Measurements from ENCODE around the gene NLRC5.

The NLRC5 gene

DNA sequence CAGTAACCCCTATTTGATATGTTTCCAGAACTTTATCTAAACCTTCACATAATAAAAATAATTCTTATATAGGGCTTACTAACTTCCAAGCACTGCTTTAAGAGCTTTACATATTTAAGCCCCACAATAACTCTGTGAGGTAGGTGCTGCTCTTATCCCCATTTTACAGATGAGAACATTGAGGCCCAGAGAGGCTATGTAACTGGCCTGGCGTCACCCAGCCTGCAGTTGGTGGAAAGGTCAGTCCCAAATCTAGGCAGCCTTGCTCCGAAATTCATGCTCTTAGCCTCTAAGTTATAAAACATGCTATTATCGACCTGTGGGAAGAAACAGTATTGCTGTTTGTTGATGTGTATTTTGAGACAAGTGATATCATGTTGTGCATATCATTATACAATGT is 9.0 kb downstream of the NLRC5 start:
- Histone ChIP-seq H2AFZ (ENCODE audit: low read depth, low read length, severe bottlenecking) (no peak overlapping the region), H3K79me2 (ENCODE audit: insufficient read depth, low read length) (no peaks in the 10 kb centered on the region), H3K27me3 (ENCODE audit: low read length) (no peaks in the 10 kb centered on the region), H3K4me3 (ENCODE audit: insufficient read depth, low read length, poor library complexity, severe bottlenecking) (no peak overlapping the region), H3F3A (ENCODE audit: insufficient read depth) (no peaks in the 10 kb centered on the region), H3K9me3 (ENCODE audit: insufficient read depth, low read length) (no peaks in the 10 kb centered on the region), H4K20me1 (ENCODE audit: low read depth, low read length) (no peaks in the 10 kb centered on the region), H3K9ac (ENCODE audit: low read length) (no peak overlapping the region), H3K4me2 (ENCODE audit: low read depth, low read length, poor library complexity, severe bottlenecking) (no peak overlapping the region), H3K9me2 (replicated peaks; ENCODE audit: insufficient read depth, low read length) (no peaks in the 10 kb centered on the region), H3K36me3 (ENCODE audit: low read length) (no peaks in the 10 kb centered on the region), H3K27ac (ENCODE audit: low read depth, low read length) (no peak overlapping the region)
- TF ChIP-seq, protein P1, sequence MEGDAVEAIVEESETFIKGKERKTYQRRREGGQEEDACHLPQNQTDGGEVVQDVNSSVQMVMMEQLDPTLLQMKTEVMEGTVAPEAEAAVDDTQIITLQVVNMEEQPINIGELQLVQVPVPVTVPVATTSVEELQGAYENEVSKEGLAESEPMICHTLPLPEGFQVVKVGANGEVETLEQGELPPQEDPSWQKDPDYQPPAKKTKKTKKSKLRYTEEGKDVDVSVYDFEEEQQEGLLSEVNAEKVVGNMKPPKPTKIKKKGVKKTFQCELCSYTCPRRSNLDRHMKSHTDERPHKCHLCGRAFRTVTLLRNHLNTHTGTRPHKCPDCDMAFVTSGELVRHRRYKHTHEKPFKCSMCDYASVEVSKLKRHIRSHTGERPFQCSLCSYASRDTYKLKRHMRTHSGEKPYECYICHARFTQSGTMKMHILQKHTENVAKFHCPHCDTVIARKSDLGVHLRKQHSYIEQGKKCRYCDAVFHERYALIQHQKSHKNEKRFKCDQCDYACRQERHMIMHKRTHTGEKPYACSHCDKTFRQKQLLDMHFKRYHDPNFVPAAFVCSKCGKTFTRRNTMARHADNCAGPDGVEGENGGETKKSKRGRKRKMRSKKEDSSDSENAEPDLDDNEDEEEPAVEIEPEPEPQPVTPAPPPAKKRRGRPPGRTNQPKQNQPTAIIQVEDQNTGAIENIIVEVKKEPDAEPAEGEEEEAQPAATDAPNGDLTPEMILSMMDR (IDR thresholded peaks at IDR 0.05; ENCODE audit: insufficient read depth, low read length, poor library complexity, severe bottlenecking): no peak
- TF ChIP-seq EZH2phosphoT487 (conservative IDR thresholded peaks at IDR 0.05; ENCODE audit: low read length): no peak

GRCh38 chr16:56998861-56999260 is 9.5 kb downstream of the NLRC5 start:
- no peaks in the 10 kb centered on the region for H3F3A ChIP-seq (ENCODE audit: insufficient read depth)
- H3K79me2 ChIP-seq (ENCODE audit: insufficient read depth, low read length): no peaks in the 10 kb centered on the region
- no peak overlapping the region for H3K9ac ChIP-seq (ENCODE audit: low read length)
- TF ChIP-seq, protein P1 (IDR thresholded peaks at IDR 0.05; ENCODE audit: insufficient read depth, low read length, poor library complexity, severe bottlenecking): no peak
- TF ChIP-seq EZH2phosphoT487 (conservative IDR thresholded peaks at IDR 0.05; ENCODE audit: low read length): no peak
- H3K27me3 ChIP-seq (ENCODE audit: low read length): no peaks in the 10 kb centered on the region
- H3K27ac ChIP-seq (ENCODE audit: low read depth, low read length): no peak overlapping the region
- H2AFZ ChIP-seq (ENCODE audit: low read depth, low read length, severe bottlenecking): no peak overlapping the region
- no peak overlapping the region for H3K4me3 ChIP-seq (ENCODE audit: insufficient read depth, low read length, poor library complexity, severe bottlenecking)
- no peaks in the 10 kb centered on the region for H3K9me2 ChIP-seq (replicated peaks; ENCODE audit: insufficient read depth, low read length)
- H3K4me2 ChIP-seq (ENCODE audit: low read depth, low read length, poor library complexity, severe bottlenecking): no peak overlapping the region
- H4K20me1 ChIP-seq (ENCODE audit: low read depth, low read length): no peaks in the 10 kb centered on the region
- H3K9me3 ChIP-seq (ENCODE audit: insufficient read depth, low read length): no peaks in the 10 kb centered on the region
- no peaks in the 10 kb centered on the region for H3K36me3 ChIP-seq (ENCODE audit: low read length)

- H3F3A ChIP-seq (ENCODE audit: insufficient read depth): no peaks in the 10 kb centered on the region
- H3K79me2 ChIP-seq (ENCODE audit: insufficient read depth, low read length): no peaks in the 10 kb centered on the region
- H3K9me2 ChIP-seq (replicated peaks; ENCODE audit: insufficient read depth, low read length): no peaks in the 10 kb centered on the region
- H3K9me3 ChIP-seq (ENCODE audit: insufficient read depth, low read length): no peaks in the 10 kb centered on the region
- no peak overlapping the region for H3K4me3 ChIP-seq (ENCODE audit: insufficient read depth, low read length, poor library complexity, severe bottlenecking)
- H3K27ac ChIP-seq (ENCODE audit: low read depth, low read length): no peak overlapping the region
- H2AFZ ChIP-seq (ENCODE audit: low read depth, low read length, severe bottlenecking): no peak overlapping the region
- H4K20me1 ChIP-seq (ENCODE audit: low read depth, low read length): no peaks in the 10 kb centered on the region
- H3K4me2 ChIP-seq (ENCODE audit: low read depth, low read length, poor library complexity, severe bottlenecking): no peak overlapping the region
- no peaks in the 10 kb centered on the region for H3K27me3 ChIP-seq (ENCODE audit: low read length)
- no peak overlapping the region for H3K9ac ChIP-seq (ENCODE audit: low read length)
- TF ChIP-seq EZH2phosphoT487 (conservative IDR thresholded peaks at IDR 0.05; ENCODE audit: low read length): no peak
- TF ChIP-seq, protein P1 (IDR thresholded peaks at IDR 0.05; ENCODE audit: insufficient read depth, low read length, poor library complexity, severe bottlenecking): no peak
- H3K36me3 ChIP-seq (ENCODE audit: low read length): no peaks in the 10 kb centered on the region
Observed at GRCh38 chr16:56999409-57000270, 10.3 kb downstream of the NLRC5 start.
